ENCODE measurements around the gene HSPA1L.

HSPA1L gene

DNA sequence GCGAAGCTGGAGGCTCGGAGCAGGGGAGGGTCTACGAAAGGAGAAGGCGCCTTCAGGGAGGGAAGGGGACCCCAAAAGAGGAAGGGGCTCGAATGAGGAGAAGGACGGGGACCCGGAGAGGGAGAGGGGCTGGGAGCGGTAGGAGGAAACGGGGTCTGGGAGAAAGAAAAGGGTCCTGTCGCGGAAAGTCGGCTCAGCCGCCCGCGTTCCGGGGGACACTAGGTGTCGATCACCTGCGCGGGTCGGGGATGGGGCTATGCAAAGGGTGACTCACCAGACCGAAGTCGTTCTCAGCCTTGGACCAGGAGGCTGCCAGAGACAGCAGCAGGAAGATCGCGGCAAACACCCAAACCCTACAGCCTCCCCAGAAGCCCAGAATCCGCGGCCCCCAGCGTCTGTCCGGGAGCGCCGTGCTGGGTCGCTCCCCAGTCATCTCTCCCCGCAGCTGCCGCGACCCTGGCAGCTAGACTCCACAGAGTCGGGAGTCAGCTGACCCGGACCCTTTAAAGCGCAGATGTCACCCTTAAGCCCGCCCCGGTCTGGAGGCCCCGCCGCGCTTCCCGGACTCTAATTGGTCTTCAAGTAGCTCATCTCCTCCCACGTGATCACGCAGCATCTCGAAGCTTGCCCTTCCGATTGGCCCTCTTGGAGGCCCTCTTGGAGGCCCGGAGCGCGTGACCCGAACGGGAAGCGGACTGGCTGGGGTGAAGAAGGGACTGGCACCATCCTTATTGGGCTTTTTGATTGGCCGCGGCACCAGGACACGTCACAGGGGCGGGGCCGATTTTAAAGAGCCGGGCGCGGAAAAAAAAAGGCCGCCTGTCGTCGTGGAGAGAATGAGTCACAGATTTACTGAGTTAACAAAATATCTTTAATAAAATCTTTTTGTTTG, 47.5 kb upstream of the HSPA1L start, which contains the start of gene NEU1:
Gene NEU1 (minus strand): TSS at position 478 of the 892 bp plus-strand sequence. CDS start 45 bp downstream, at position 433.
- peak within 1 kb of the TSS; percentile 74 for H3K4me3 ChIP-seq (ENCODE audit: insufficient read depth, low read length, poor library complexity, severe bottlenecking)
- no peaks in the 10 kb centered on the region for H4K20me1 ChIP-seq (ENCODE audit: low read depth, low read length)
- peak within 1 kb of the TSS; percentile 78 for H3K4me2 ChIP-seq (ENCODE audit: low read depth, low read length, poor library complexity, severe bottlenecking)
- peaks cover 12% of the 10 kb centered on the region for H3F3A ChIP-seq (ENCODE audit: insufficient read depth)
- H3K36me3 ChIP-seq (ENCODE audit: low read length): no peaks in the 10 kb centered on the region
- peak within 1 kb of the TSS; percentile 76 for H3K27ac ChIP-seq (ENCODE audit: low read depth, low read length)
- no peaks in the 10 kb centered on the region for H3K9me2 ChIP-seq (replicated peaks; ENCODE audit: insufficient read depth, low read length)
- no peaks in the 10 kb centered on the region for H3K9me3 ChIP-seq (ENCODE audit: insufficient read depth, low read length)
- H3K79me2 ChIP-seq (ENCODE audit: insufficient read depth, low read length): peaks cover 5% of the 10 kb centered on the region; the same call in 1 of the 2 replicates
- H2AFZ ChIP-seq (ENCODE audit: low read depth, low read length, severe bottlenecking): peak within 1 kb of the TSS; percentile 89
- H3K27me3 ChIP-seq (ENCODE audit: low read length): no peaks in the 10 kb centered on the region
- TF ChIP-seq, protein P1, sequence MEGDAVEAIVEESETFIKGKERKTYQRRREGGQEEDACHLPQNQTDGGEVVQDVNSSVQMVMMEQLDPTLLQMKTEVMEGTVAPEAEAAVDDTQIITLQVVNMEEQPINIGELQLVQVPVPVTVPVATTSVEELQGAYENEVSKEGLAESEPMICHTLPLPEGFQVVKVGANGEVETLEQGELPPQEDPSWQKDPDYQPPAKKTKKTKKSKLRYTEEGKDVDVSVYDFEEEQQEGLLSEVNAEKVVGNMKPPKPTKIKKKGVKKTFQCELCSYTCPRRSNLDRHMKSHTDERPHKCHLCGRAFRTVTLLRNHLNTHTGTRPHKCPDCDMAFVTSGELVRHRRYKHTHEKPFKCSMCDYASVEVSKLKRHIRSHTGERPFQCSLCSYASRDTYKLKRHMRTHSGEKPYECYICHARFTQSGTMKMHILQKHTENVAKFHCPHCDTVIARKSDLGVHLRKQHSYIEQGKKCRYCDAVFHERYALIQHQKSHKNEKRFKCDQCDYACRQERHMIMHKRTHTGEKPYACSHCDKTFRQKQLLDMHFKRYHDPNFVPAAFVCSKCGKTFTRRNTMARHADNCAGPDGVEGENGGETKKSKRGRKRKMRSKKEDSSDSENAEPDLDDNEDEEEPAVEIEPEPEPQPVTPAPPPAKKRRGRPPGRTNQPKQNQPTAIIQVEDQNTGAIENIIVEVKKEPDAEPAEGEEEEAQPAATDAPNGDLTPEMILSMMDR (IDR thresholded peaks at IDR 0.05; ENCODE audit: insufficient read depth, low read length, poor library complexity, severe bottlenecking): no peak
- peak within 1 kb of the TSS; percentile 66 for H3K9ac ChIP-seq (ENCODE audit: low read length)

DNA sequence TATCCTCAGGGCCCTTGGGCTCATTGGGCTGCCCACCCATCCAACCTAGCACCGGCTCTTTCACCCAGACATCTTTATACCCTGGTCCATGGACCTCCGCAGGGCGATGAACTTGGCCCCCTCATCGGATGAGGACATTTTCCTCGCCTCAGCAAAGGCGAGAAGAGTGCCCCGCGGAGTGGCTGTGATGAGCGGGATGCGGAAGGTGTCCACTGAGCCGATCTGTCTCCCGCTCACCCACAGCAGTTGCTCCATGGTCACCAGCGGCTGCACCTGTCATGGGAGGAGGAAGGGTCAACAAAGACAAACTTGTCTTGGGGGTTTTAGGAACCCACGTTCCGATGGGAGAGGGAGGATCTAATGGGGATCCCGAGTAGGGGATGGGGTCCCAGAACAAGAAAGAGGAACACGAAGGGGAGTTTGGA, 46.8 kb upstream of the HSPA1L start:
- no peaks in the 10 kb centered on the region for H4K20me1 ChIP-seq (ENCODE audit: low read depth, low read length)
- H3K79me2 ChIP-seq (ENCODE audit: insufficient read depth, low read length): peaks cover 5% of the 10 kb centered on the region; the same call in 1 of the 2 replicates
- no peak overlapping the region for H3K27ac ChIP-seq (ENCODE audit: low read depth, low read length)
- H3K4me2 ChIP-seq (ENCODE audit: low read depth, low read length, poor library complexity, severe bottlenecking): peak overlapping the region; percentile 78
- peak overlapping the region; percentile 64 for H3K4me3 ChIP-seq (ENCODE audit: insufficient read depth, low read length, poor library complexity, severe bottlenecking)
- H3K9me3 ChIP-seq (ENCODE audit: insufficient read depth, low read length): no peaks in the 10 kb centered on the region
- peak overlapping the region; percentile 66 for H3K9ac ChIP-seq (ENCODE audit: low read length)
- H3F3A ChIP-seq (ENCODE audit: insufficient read depth): peaks cover 12% of the 10 kb centered on the region
- TF ChIP-seq, protein P1 (IDR thresholded peaks at IDR 0.05; ENCODE audit: insufficient read depth, low read length, poor library complexity, severe bottlenecking): no peak
- no peak for TF ChIP-seq EZH2phosphoT487 (conservative IDR thresholded peaks at IDR 0.05; ENCODE audit: low read length)
- no peak overlapping the region for H2AFZ ChIP-seq (ENCODE audit: low read depth, low read length, severe bottlenecking)
- no peaks in the 10 kb centered on the region for H3K9me2 ChIP-seq (replicated peaks; ENCODE audit: insufficient read depth, low read length)
- no peaks in the 10 kb centered on the region for H3K27me3 ChIP-seq (ENCODE audit: low read length)
- no peaks in the 10 kb centered on the region; the same call in 1 of the 2 replicates for H3K36me3 ChIP-seq (ENCODE audit: low read length)

DNA sequence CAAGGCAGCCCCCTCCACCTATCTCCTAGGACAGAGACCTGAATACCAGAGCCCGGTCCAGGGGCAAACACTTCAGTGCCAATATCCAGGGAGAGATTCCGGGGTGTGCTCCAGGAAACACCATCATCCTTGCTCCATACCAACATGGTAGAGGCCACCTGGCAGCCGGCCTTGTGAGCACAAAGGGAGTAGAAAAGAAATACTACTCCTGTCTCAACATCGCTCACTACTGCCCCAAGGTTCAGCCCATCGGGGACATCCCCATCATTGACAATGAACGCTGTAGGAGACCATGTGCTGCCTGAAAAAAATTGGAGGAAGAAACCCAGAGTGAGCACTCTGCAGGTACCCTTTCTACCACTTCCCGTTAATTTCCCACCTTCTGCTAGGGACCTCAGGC, 46.1 kb upstream of the HSPA1L start:
- no peak overlapping the region for H3K4me3 ChIP-seq (ENCODE audit: insufficient read depth, low read length, poor library complexity, severe bottlenecking)
- no peaks in the 10 kb centered on the region for H3K9me3 ChIP-seq (ENCODE audit: insufficient read depth, low read length)

More for the DNA sequence above, 46.1 kb upstream of the HSPA1L start:
- no peak overlapping the region for H3K9ac ChIP-seq (ENCODE audit: low read length)
- no peak overlapping the region for H2AFZ ChIP-seq (ENCODE audit: low read depth, low read length, severe bottlenecking)
- no peaks in the 10 kb centered on the region for H3K27me3 ChIP-seq (ENCODE audit: low read length)
- no peak overlapping the region for H3K27ac ChIP-seq (ENCODE audit: low read depth, low read length)
- H3K79me2 ChIP-seq (ENCODE audit: insufficient read depth, low read length): peaks cover 5% of the 10 kb centered on the region; the same call in 1 of the 2 replicates
- H3K36me3 ChIP-seq (ENCODE audit: low read length): no peaks in the 10 kb centered on the region; the same call in 1 of the 2 replicates
- H3F3A ChIP-seq (ENCODE audit: insufficient read depth): peaks cover 12% of the 10 kb centered on the region
- no peaks in the 10 kb centered on the region for H3K9me2 ChIP-seq (replicated peaks; ENCODE audit: insufficient read depth, low read length)
- no peak overlapping the region for H3K4me2 ChIP-seq (ENCODE audit: low read depth, low read length, poor library complexity, severe bottlenecking)
- H4K20me1 ChIP-seq (ENCODE audit: low read depth, low read length): no peaks in the 10 kb centered on the region
- TF ChIP-seq, protein P1 (IDR thresholded peaks at IDR 0.05; ENCODE audit: insufficient read depth, low read length, poor library complexity, severe bottlenecking): no peak
- TF ChIP-seq EZH2phosphoT487 (conservative IDR thresholded peaks at IDR 0.05; ENCODE audit: low read length): no peak
